Mesenchymal stem cell (in vitro differentiated cells and primary cell): ENCODE results near the gene IL20RB.

Experiments
- DNase-seq: peaks from one replicate; pipeline ENCODE4 v3.0.0-alpha.2; 2013
- H2AFZ ChIP-seq: one replicate; pipeline ENCODE4 v1.6.1; 2013; ENCODE audit warnings: low read depth, mild to moderate bottlenecking, control low read depth, inconsistent platforms, low read length, moderate library complexity
- H2AK5ac ChIP-seq: 2 replicates; pipeline ENCODE4 v1.6.1; 2013; ENCODE audit warnings: low read length, moderate library complexity, mild to moderate bottlenecking, inconsistent platforms; ENCODE audit not compliant: severe bottlenecking
- H2BK120ac ChIP-seq: one replicate; pipeline ENCODE4 v1.6.1; 2013; ENCODE audit warnings: low read depth, mild to moderate bottlenecking, inconsistent platforms, low read length, moderate library complexity
- H2BK12ac ChIP-seq, 2 experiments: one replicate each; pipeline ENCODE4 v1.6.1; 2013; ENCODE audit warnings: inconsistent platforms in 2 of 2, low read length in 2 of 2, mild to moderate bottlenecking in 2 of 2, moderate library complexity in 2 of 2, control low read depth in 1 of 2
- H2BK15ac ChIP-seq: one replicate; pipeline ENCODE4 v1.6.1; 2013; ENCODE audit warnings: mild to moderate bottlenecking, low read depth, inconsistent platforms; ENCODE audit not compliant: poor library complexity, severe bottlenecking
- H2BK5ac ChIP-seq: 2 replicates; pipeline ENCODE4 v1.6.1; 2013; ENCODE audit warnings: low read depth, mild to moderate bottlenecking, low read length, control low read depth, inconsistent platforms; ENCODE audit not compliant: poor library complexity, severe bottlenecking
- H3K14ac ChIP-seq, 2 experiments: one replicate each; pipeline ENCODE4 v1.6.1; 2013; ENCODE audit warnings: inconsistent platforms in 2 of 2, low read length in 2 of 2, control low read depth in 1 of 2, mild to moderate bottlenecking in 1 of 2, moderate library complexity in 1 of 2
- H3K18ac ChIP-seq, 2 experiments: one replicate each; pipeline ENCODE4 v1.6.1; 2013; ENCODE audit warnings: inconsistent platforms in 2 of 2, low read length in 2 of 2, control low read depth in 1 of 2, low read depth in 1 of 2, mild to moderate bottlenecking in 1 of 2
- H3K23ac ChIP-seq, 2 experiments: one replicate each; pipeline ENCODE4 v1.6.1; 2013; ENCODE audit warnings: inconsistent platforms in 2 of 2, low read length in 2 of 2, mild to moderate bottlenecking in 2 of 2, moderate library complexity in 2 of 2, control low read depth in 1 of 2
- H3K27ac ChIP-seq: 2 replicates; pipeline ENCODE4 v1.5.1; 2013; ENCODE audit warnings: mild to moderate bottlenecking, moderate library complexity, low read length, control low read depth, inconsistent platforms; ENCODE audit not compliant: poor library complexity, severe bottlenecking
- H3K27me3 ChIP-seq, 2 experiments: 2 replicates each; pipeline versions ENCODE4 v1.6.1 to v1.7.0; 2013; ENCODE audit warnings: low read length in 2 of 2, mild to moderate bottlenecking in 2 of 2, moderate library complexity in 2 of 2, control low read depth in 1 of 2, inconsistent platforms in 1 of 2; ENCODE audit not compliant: control insufficient read depth in 1 of 2, insufficient read depth in 1 of 2
- H3K36me3 ChIP-seq, 2 experiments: 2 replicates each; pipeline versions ENCODE4 v1.6.1 to v1.7.0; 2013; ENCODE audit warnings: low read length in 2 of 2, control low read depth in 1 of 2, inconsistent platforms in 1 of 2, low read depth in 1 of 2, mild to moderate bottlenecking in 1 of 2; ENCODE audit not compliant: insufficient read depth in 2 of 2, control insufficient read depth in 1 of 2
- H3K4ac ChIP-seq, 2 experiments: one replicate each; pipeline ENCODE4 v1.6.1; 2013; ENCODE audit warnings: inconsistent platforms in 2 of 2, low read length in 2 of 2, mild to moderate bottlenecking in 2 of 2, moderate library complexity in 2 of 2, control low read depth in 1 of 2, low read depth in 1 of 2
- H3K4me1 ChIP-seq: 2 replicates; pipeline ENCODE4 v1.6.1; 2013; ENCODE audit warnings: low read depth, low read length, control low read depth; ENCODE audit not compliant: control insufficient read depth, insufficient read depth
- H3K4me2 ChIP-seq: 2 replicates; pipeline ENCODE4 v1.6.1; 2013; ENCODE audit warnings: low read length, mild to moderate bottlenecking, inconsistent platforms; ENCODE audit not compliant: poor library complexity, severe bottlenecking
- H3K4me3 ChIP-seq, 2 experiments: 2 replicates each; pipeline versions ENCODE4 v1.5.1 to v1.7.0; 2013; ENCODE audit warnings: low read length in 2 of 2, mild to moderate bottlenecking in 2 of 2, control low read depth in 1 of 2, low read depth in 1 of 2; ENCODE audit not compliant: insufficient read depth in 1 of 2
- H3K79me1 ChIP-seq: replicated peaks from 2 replicates; pipeline ENCODE4 v1.6.1; 2013; ENCODE audit warnings: mild to moderate bottlenecking, control low read depth, low read length, inconsistent platforms; ENCODE audit not compliant: poor library complexity, severe bottlenecking
- H3K9ac ChIP-seq: 2 replicates; pipeline ENCODE4 v1.7.0; 2013; ENCODE audit warnings: mild to moderate bottlenecking, low read length, moderate library complexity
- H3K9me3 ChIP-seq: 2 replicates; pipeline ENCODE4 v1.7.0; 2013; ENCODE audit warnings: mild to moderate bottlenecking, low read length; ENCODE audit not compliant: control insufficient read depth
- H4K8ac ChIP-seq: one replicate; pipeline ENCODE4 v1.6.1; 2013; ENCODE audit warnings: inconsistent platforms, mild to moderate bottlenecking, low read length, moderate library complexity
- H4K91ac ChIP-seq: one replicate; pipeline ENCODE4 v1.6.1; 2013; ENCODE audit warnings: mild to moderate bottlenecking, low read length, inconsistent platforms
- WGBS: methylation state at CpG from one replicate; pipeline ENCODE4 v1.1.7; 2013; ENCODE audit warnings: mixed read lengths; 5-methylcytosine and 5-hydroxymethylcytosine counted together

Gene IL20RB

DNA sequence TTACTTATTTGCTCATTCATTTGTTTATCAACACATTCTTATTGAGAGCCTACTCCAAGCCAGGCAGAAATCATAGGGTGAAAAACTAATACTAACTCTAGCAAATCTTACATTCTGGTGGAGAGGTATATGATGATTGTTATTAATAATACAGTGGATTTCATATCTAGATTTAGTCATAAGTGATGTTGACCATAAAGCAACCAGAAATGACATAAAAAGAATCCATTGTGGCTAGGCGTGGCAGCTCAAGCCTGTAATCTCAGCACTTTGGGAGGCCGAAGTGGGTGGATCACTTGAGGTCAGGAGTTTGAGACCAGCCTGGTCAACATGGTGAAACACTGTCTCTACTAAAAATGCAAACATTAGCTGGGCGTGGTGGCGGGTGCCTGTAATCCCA is 26.2 kb upstream of the IL20RB start:
- Histone ChIP-seq H3K23ac (no peak overlapping the region), H3K4me1 (no peaks in the 10 kb centered on the region), H2BK15ac (no peak overlapping the region), H2BK12ac (no peak overlapping the region), H3K36me3 (peaks cover 0 to 21% of the 10 kb centered on the region in 2 experiments), H3K4me2 (no peak overlapping the region), H3K4ac (no peak overlapping the region), H3K18ac (no peak overlapping the region), H3K27me3 (no peaks in the 10 kb centered on the region), H3K9ac (peak overlapping the region; percentile 91), H2AFZ (no peak overlapping the region), H2AK5ac (no peak overlapping the region), H4K91ac (no peak overlapping the region), H3K14ac (no peak overlapping the region), H3K79me1 (peaks cover 8% of the 10 kb centered on the region), H3K27ac (no peak overlapping the region), H3K4me3 (peak overlapping the region in 1 of 2 experiments; percentile 67), H3K9me3 (no peaks in the 10 kb centered on the region), H4K8ac (no peak overlapping the region), H2BK120ac (no peak overlapping the region), H2BK5ac (no peak overlapping the region)
- DNase-seq: no peak
- 97% methylated on average over 4 of the region's 4 CpGs for WGBS

DNA sequence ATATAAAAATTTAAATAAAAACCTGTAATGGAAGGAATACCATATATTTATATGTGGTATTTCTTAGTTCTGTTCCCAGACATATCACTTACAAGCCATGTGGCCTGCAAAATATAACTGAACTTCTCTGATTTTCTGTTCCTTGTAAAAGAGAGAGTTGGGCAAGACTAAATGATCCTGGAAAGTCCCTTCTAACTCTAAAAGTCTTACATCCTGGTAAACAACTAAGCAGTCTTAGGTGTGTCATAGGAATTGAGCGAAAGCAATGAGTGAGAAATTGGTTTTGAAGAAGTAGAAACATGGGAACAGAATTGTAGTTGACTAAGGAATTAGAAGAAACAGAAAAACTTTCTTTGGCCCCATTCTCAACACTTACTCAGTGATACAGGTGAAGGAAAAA is 25.3 kb upstream of the IL20RB start:
- no peak overlapping the region for H3K27ac ChIP-seq
- H3K14ac ChIP-seq: no peak overlapping the region
- H3K36me3 ChIP-seq: peaks cover 0 to 23% of the 10 kb centered on the region in 2 experiments
- no peak overlapping the region for H2BK120ac ChIP-seq
- H4K8ac ChIP-seq: no peak overlapping the region
- no peak overlapping the region for H3K18ac ChIP-seq
- peak overlapping the region; percentile 12 for H3K9ac ChIP-seq
- H2AFZ ChIP-seq: no peak overlapping the region
- no peak overlapping the region for H3K23ac ChIP-seq
- no peak overlapping the region for H2AK5ac ChIP-seq
- H2BK15ac ChIP-seq: no peak overlapping the region
- H3K27me3 ChIP-seq: no peaks in the 10 kb centered on the region
- H3K4me1 ChIP-seq: no peaks in the 10 kb centered on the region
- H3K79me1 ChIP-seq: peaks cover 6% of the 10 kb centered on the region
- no peak overlapping the region for H2BK5ac ChIP-seq
- H3K4ac ChIP-seq: no peak overlapping the region
- H2BK12ac ChIP-seq: no peak overlapping the region
- peaks cover 3% of the 10 kb centered on the region for H3K9me3 ChIP-seq
- H4K91ac ChIP-seq: no peak overlapping the region
- DNase-seq: peak; percentile 59
- no peak overlapping the region for H3K4me2 ChIP-seq
- H3K4me3 ChIP-seq: no peak overlapping the region
- WGBS: 100% methylated on average over 1 of the region's 1 CpG

DNA sequence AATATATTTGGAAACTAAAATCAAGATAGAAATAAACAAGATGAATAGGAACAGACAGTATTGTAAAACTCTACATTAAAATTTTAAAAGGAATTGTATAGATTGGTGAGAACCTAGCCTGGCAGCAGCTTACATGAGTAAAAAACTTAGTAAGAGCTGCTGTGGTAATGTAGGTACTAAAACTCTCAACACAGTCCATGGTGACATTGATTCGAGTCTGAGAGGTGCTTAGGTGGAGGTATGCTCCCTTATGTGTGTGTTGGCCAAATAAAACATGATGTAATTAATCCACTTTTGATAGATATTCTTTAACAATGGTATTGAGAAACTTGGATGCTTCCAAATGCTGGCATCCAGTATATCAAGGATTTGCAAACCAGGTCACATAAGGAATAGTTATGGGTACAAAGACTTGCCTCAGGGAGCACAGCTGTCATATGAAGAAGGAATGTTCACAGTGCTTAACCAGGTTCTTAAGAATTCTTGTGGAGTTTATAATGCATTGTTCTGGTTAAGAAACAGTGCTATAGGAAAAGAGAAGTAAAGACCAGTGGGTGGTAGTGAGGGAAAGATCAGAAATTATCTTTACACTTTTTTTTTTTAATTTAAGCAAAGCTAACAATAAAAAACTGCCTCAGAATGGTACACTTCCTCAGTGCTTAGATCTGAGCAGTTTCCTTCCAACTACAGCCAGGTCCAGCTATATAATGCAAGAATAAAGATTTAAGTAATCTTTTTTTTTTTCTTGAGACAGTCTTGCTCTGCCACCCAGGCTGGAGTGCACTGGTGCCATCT is 24.6 kb upstream of the IL20RB start:
- H4K91ac ChIP-seq: no peak overlapping the region
- H3K9ac ChIP-seq: peak overlapping the region; percentile 12
- H2BK5ac ChIP-seq: no peak overlapping the region
- H3K27me3 ChIP-seq: no peaks in the 10 kb centered on the region
- peaks cover 3% of the 10 kb centered on the region for H3K9me3 ChIP-seq
- peaks cover 6% of the 10 kb centered on the region for H3K79me1 ChIP-seq
- no peak for DNase-seq
- H3K18ac ChIP-seq: no peak overlapping the region
- no peak overlapping the region for H2BK15ac ChIP-seq
- no peak overlapping the region for H3K4ac ChIP-seq
- no peak overlapping the region for H2AK5ac ChIP-seq
- H4K8ac ChIP-seq: no peak overlapping the region
- 100% methylated on average over 1 of the region's 1 CpG for WGBS
- H3K27ac ChIP-seq: no peak overlapping the region
- H2AFZ ChIP-seq: no peak overlapping the region
- no peak overlapping the region for H3K14ac ChIP-seq
- H2BK120ac ChIP-seq: no peak overlapping the region
- H3K4me2 ChIP-seq: no peak overlapping the region
- no peak overlapping the region for H3K23ac ChIP-seq
- H2BK12ac ChIP-seq: no peak overlapping the region
- no peaks in the 10 kb centered on the region for H3K4me1 ChIP-seq
- no peak overlapping the region for H3K4me3 ChIP-seq
- H3K36me3 ChIP-seq: peaks cover 0 to 19% of the 10 kb centered on the region in 2 experiments

DNA sequence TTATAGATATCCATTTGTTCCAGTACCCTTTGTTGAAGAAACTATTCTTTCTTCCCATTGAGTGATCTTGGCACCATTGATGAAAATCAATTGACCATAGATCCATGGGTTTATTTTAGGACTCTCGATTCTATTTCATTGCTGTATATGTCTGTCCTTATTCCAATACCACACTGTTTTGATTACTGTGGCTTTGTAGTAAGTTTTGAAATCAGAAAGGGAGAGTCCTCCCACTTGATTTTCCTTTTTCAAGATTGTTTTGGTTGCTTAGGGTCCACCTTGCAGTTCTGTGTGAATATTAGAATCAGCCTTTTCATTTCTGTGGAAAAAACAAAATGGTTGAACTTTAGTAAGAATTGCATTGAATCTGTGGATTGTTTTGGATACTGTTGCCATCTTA is 20.6 kb upstream of the IL20RB start:
- H3K27ac ChIP-seq: no peak overlapping the region
- no peak overlapping the region for H2AFZ ChIP-seq
- no peak overlapping the region for H3K14ac ChIP-seq
- no peak overlapping the region for H3K23ac ChIP-seq
- no peak overlapping the region for H2BK12ac ChIP-seq
- peaks cover 0 to 15% of the 10 kb centered on the region in 2 experiments for H3K36me3 ChIP-seq
- peaks cover 4% of the 10 kb centered on the region for H3K4me1 ChIP-seq
- H3K9me3 ChIP-seq: peaks cover 3% of the 10 kb centered on the region
- WGBS: no CpG with 5 or more reads among the region's 1 CpG
- H2AK5ac ChIP-seq: no peak overlapping the region
- no peak overlapping the region for H4K8ac ChIP-seq
- H3K4me2 ChIP-seq: no peak overlapping the region
- H3K4me3 ChIP-seq: no peak overlapping the region
- no peak overlapping the region for H2BK15ac ChIP-seq
- H2BK5ac ChIP-seq: no peak overlapping the region
- no peaks in the 10 kb centered on the region for H3K27me3 ChIP-seq
- H4K91ac ChIP-seq: no peak overlapping the region
- H3K9ac ChIP-seq: no peak overlapping the region
- H2BK120ac ChIP-seq: no peak overlapping the region
- no peak overlapping the region for H3K18ac ChIP-seq
- peaks cover 7% of the 10 kb centered on the region for H3K79me1 ChIP-seq
- no peak overlapping the region for H3K4ac ChIP-seq
- DNase-seq: no peak
